ENCODE measurements around the gene MIDN.

DNA sequence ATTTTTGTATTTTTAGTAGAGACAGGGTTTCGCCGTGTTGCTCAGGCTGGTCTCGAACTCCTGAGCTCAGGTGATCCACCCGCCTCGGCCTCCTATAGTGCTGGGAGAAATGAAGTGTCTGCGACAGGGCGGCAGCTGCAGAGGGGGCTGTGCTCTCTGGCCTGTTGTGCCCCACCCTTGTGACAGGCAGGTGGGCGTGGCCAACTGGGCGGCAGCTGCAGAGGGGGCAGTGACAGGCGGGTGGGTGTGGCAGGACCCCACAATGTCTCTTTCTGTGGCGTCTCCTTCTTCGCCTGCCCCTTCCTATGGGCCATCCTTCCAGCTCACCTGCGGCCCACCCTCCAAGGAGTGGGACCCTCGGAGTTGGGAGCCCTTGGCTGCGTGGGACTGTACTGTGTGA is 31.0 kb upstream of the MIDN start:
- no peak for TF ChIP-seq POLR2A (IDR thresholded peaks at IDR 0.05; ENCODE audit: low read length)
- TF ChIP-seq GATA1 (IDR thresholded peaks at IDR 0.05; ENCODE audit: low read depth, low read length): no peak
